Fibroblast of lung (primary cell): Measurements from ENCODE around the gene RYR2. TPM values are rescaled to one million over a fixed set of nuclear protein-coding genes. Genes with fewer than 3 reads are reported as not detected.
A peak's percentile ranks its signal among the peaks of the same experiment; 100 is the strongest.

Experiments
- DNase-seq, 2 donors: peaks; one replicate each; pipeline versions ENCODE4 v3.0.0 to v3.0.0-alpha.2; 2010; ENCODE audit warnings: low read depth in 2 of 2
- H2AFZ ChIP-seq: 2 replicates; pipeline ENCODE4 v1.5.1; 2012; ENCODE audit warnings: low read length, control low read depth, inconsistent platforms
- H3K27ac ChIP-seq: 2 replicates; pipeline ENCODE4 v1.5.1; 2011; ENCODE audit warnings: low read length, control low read depth; ENCODE audit not compliant: insufficient read depth
- H3K27me3 ChIP-seq: 2 replicates; pipeline ENCODE4 v1.5.1; 2011; ENCODE audit warnings: mild to moderate bottlenecking, low read length; ENCODE audit not compliant: control insufficient read depth, insufficient read depth
- H3K36me3 ChIP-seq: 2 replicates; pipeline ENCODE4 v1.5.1; 2011; ENCODE audit warnings: low read length; ENCODE audit not compliant: control insufficient read depth, insufficient read depth
- H3K4me1 ChIP-seq: 2 replicates; pipeline ENCODE4 v1.5.1; 2011; ENCODE audit warnings: low read length; ENCODE audit not compliant: control insufficient read depth, insufficient read depth; ENCODE audit errors: extremely low read depth
- H3K4me2 ChIP-seq: 2 replicates; pipeline ENCODE4 v1.5.1; 2011; ENCODE audit warnings: low read length, control low read depth; ENCODE audit not compliant: insufficient read depth; ENCODE audit errors: extremely low read depth
- H3K4me3 ChIP-seq, 4 experiments: fragments of 200-600 bp in 1 of 4; sonication (generic) in 1 of 4; replicated peaks in 1 of 4; 2 replicates each; pipeline ENCODE4 v1.5.1; 2011 to 2016; ENCODE audit warnings: low read length in 4 of 4, low read depth in 3 of 4, mild to moderate bottlenecking in 3 of 4, control low read depth in 2 of 4, inconsistent platforms in 1 of 4, mixed read lengths in 1 of 4; ENCODE audit not compliant: insufficient read depth in 1 of 4; ENCODE audit errors: control extremely low read depth in 1 of 4
- H3K79me2 ChIP-seq: 2 replicates; pipeline ENCODE4 v1.5.1; 2012; ENCODE audit warnings: mild to moderate bottlenecking, low read length, inconsistent platforms; ENCODE audit not compliant: control insufficient read depth, insufficient read depth
- H3K9ac ChIP-seq: 2 replicates; pipeline ENCODE4 v1.5.1; 2011; ENCODE audit warnings: mild to moderate bottlenecking, low read length, control low read depth; ENCODE audit not compliant: insufficient read depth
- H3K9me3 ChIP-seq: 2 replicates; pipeline ENCODE4 v1.5.1; 2012; ENCODE audit warnings: low read depth, low read length; ENCODE audit not compliant: control insufficient read depth, insufficient read depth
- H4K20me1 ChIP-seq: 2 replicates; pipeline ENCODE4 v1.5.1; 2011; ENCODE audit warnings: low read length; ENCODE audit not compliant: control insufficient read depth, insufficient read depth; ENCODE audit errors: extremely low read depth
- CTCF ChIP-seq, 2 donors: IDR thresholded peaks in 1 of 2; conservative IDR thresholded peaks in 1 of 2; 1 replicate in 1 of 2; 2 replicates in 1 of 2; pipeline ENCODE4 v1.5.1; 2011 to 2012; ENCODE audit warnings: low read length in 2 of 2, control low read depth in 1 of 2, inconsistent platforms in 1 of 2, low read depth in 1 of 2, mild to moderate bottlenecking in 1 of 2
- EZH2 ChIP-seq: IDR thresholded peaks from 2 replicates; pipeline ENCODE4 v1.5.1; 2012; ENCODE audit warnings: low read length, control low read depth, mild to moderate bottlenecking; ENCODE audit errors: missing control alignments
- polyA plus RNA-seq, 2 donors: library from polyadenylated mRNA; depleted of rRNA in 1 of 2; stranded (reverse) in 1 of 2; unstranded in 1 of 2; fragments of >200 nt; gene quantifications; 2 replicates each; pipeline ENCODE4 v1.2.1, GENCODE V29; 2011 to 2012; ENCODE audit warnings: missing spikeins in 1 of 2
- total RNA-seq: library from RNA; depleted of rRNA; stranded (reverse); fragments of >200 nt; gene quantifications from 2 replicates; pipeline ENCODE4 v1.2.1, GENCODE V29; 2014

The RYR2 gene
- total and polyA plus RNA-seq, 2 donors (not counting 1 experiment from before 2014, with no cell fraction given) = 0.06 to 0.17 TPM

- no peak overlapping the region for H2AFZ ChIP-seq
- H3K9ac ChIP-seq = no peak overlapping the region
- H3K79me2 ChIP-seq = no peaks in the 10 kb centered on the region
- no peaks in the 10 kb centered on the region for H4K20me1 ChIP-seq
- H3K36me3 ChIP-seq = no peaks in the 10 kb centered on the region
- H3K9me3 ChIP-seq = no peaks in the 10 kb centered on the region
- H3K4me1 ChIP-seq = no peaks in the 10 kb centered on the region
- no peak for DNase-seq
- no peak overlapping the region for H3K4me3 ChIP-seq
- no peak overlapping the region for H3K27ac ChIP-seq
- no peak overlapping the region for H3K4me2 ChIP-seq
- TF ChIP-seq EZH2 (no peak), CTCF (conservative IDR thresholded peaks at IDR 0.05 in 1 of 2, IDR thresholded peaks at IDR 0.05 in 1 of 2; ENCODE audit: low read depth in 1 of 2, low read length in 2 of 2) (no peak)
- no peaks in the 10 kb centered on the region for H3K27me3 ChIP-seq
Observed at GRCh38 chr1:237166086-237166485, 124.1 kb downstream of the RYR2 start.

GRCh38 chr1:237166593-237167101 lies 124.7 kb downstream of the RYR2 start:
- H2AFZ ChIP-seq = no peak overlapping the region
- no peaks in the 10 kb centered on the region for H3K79me2 ChIP-seq
- H3K27me3 ChIP-seq = no peaks in the 10 kb centered on the region
- H3K4me2 ChIP-seq = no peak overlapping the region
- no peaks in the 10 kb centered on the region for H3K4me1 ChIP-seq
- H4K20me1 ChIP-seq = no peaks in the 10 kb centered on the region
- H3K4me3 ChIP-seq = no peak overlapping the region
- no peaks in the 10 kb centered on the region for H3K36me3 ChIP-seq
- DNase-seq = peak; percentile 5 to 70
- H3K27ac ChIP-seq = no peak overlapping the region
- H3K9me3 ChIP-seq = no peaks in the 10 kb centered on the region
- TF ChIP-seq CTCF (conservative IDR thresholded peaks at IDR 0.05 in 1 of 2, IDR thresholded peaks at IDR 0.05 in 1 of 2; ENCODE audit: low read depth in 1 of 2, low read length in 2 of 2) = no peak
- no peak for TF ChIP-seq EZH2
- H3K9ac ChIP-seq = no peak overlapping the region

- Histone ChIP-seq H3K4me1 (no peaks in the 10 kb centered on the region), H3K9ac (no peak overlapping the region), H3K79me2 (no peaks in the 10 kb centered on the region), H3K9me3 (no peaks in the 10 kb centered on the region), H3K27me3 (no peaks in the 10 kb centered on the region), H3K36me3 (no peaks in the 10 kb centered on the region), H3K27ac (no peak overlapping the region), H3K4me2 (no peak overlapping the region), H3K4me3 (no peak overlapping the region), H2AFZ (no peak overlapping the region), H4K20me1 (peaks cover 1% of the 10 kb centered on the region)
- TF ChIP-seq EZH2 (no peak), CTCF (conservative IDR thresholded peaks at IDR 0.05 in 1 of 2, IDR thresholded peaks at IDR 0.05 in 1 of 2; ENCODE audit: low read depth in 1 of 2, low read length in 2 of 2) (no peak)
- no peak for DNase-seq
Observed at GRCh38 chr1:237170149-237170548, 128.2 kb downstream of the RYR2 start.
